Activated CD8-positive, alpha-beta T cell treated with anti-CD3 and anti-CD28 coated beads for 36 hours (primary cell): ENCODE data around the gene PPP3CA. TPM values are rescaled to one million over a fixed set of nuclear protein-coding genes. Genes with fewer than 3 reads are reported as not detected.
"Not testable (repeated sequence)": the region's sequence is repeated elsewhere in the genome, so short reads cannot be mapped to it uniquely, and the experiment has no call there.

Experiments used
- ATAC-seq: fragments of 200-7000 bp; cut with Tn5 transposase; one replicate; pipeline ENCODE4 v1.10.0; 2021; ENCODE audit warnings: mild to moderate bottlenecking, moderate library complexity
- CTCF ChIA-PET: fragments of 350-600 bp; sonication (Branson Sonifier 250); formaldehyde crosslinking; loops from one replicate; lab custom pipeline; 2021; ENCODE audit warnings: antibody characterized with exemption; lab: Charles Lee
- POLR2A ChIA-PET: fragments of 350-600 bp; sonication (Branson Sonifier 250); formaldehyde crosslinking; loops from one replicate; lab custom pipeline; 2021; ENCODE audit warnings: antibody characterized with exemption; lab: Charles Lee
- DNase-seq: peaks from one replicate; pipeline ENCODE4 v3.0.0-alpha.2; 2020
- H3K27ac Mint-ChIP-seq: one replicate; pipeline ENCODE4 v1.8.0; 2021; ENCODE audit warnings: mild to moderate bottlenecking, mixed read lengths
- H3K27me3 Mint-ChIP-seq: one replicate; pipeline ENCODE4 v1.8.0; 2021; ENCODE audit warnings: mixed read lengths
- H3K36me3 Mint-ChIP-seq: one replicate; pipeline ENCODE4 v1.8.0; 2021; ENCODE audit warnings: low read depth, mixed read lengths
- H3K4me1 Mint-ChIP-seq: one replicate; pipeline ENCODE4 v1.8.0; 2021; ENCODE audit warnings: low read depth, mixed read lengths
- H3K4me3 Mint-ChIP-seq: one replicate; pipeline ENCODE4 v1.8.0; 2021; ENCODE audit warnings: mild to moderate bottlenecking, moderate library complexity, mixed read lengths
- H3K9me3 Mint-ChIP-seq: one replicate; pipeline ENCODE4 v1.8.0; 2021; ENCODE audit warnings: mixed read lengths
- CTCF ChIP-seq: fragments of 200-600 bp; IDR thresholded peaks from one replicate; pipeline ENCODE4 v1.8.0; 2022; ENCODE audit warnings: antibody characterized with exemption, mild to moderate bottlenecking
- intact Hi-C: fragments of 100-400 bp; cut with micrococcal nuclease; formaldehyde crosslinking; loops from one replicate; pipeline ENCODE4 v1.10.0; 2022
- total RNA-seq, 2 experiments: library from RNA; stranded (reverse); gene quantifications; one replicate each; pipeline ENCODE4 v1.2.3, GENCODE V29; 2021

Gene PPP3CA
- total RNA-seq, 2 experiments from 2014 or later, result 11.8 to 12.7 TPM

- intact Hi-C loops, result no loop called here
- TF ChIP-seq CTCF, result no peak
- no peak for DNase-seq
- Mint-ChIP-seq H3K36me3 (peaks cover 13% of the 10 kb centered on the region), H3K4me3 (no peak overlapping the region), H3K27me3 (no peaks in the 10 kb centered on the region), H3K27ac (no peak overlapping the region), H3K4me1 (peaks cover 12% of the 10 kb centered on the region), H3K9me3 (no peaks in the 10 kb centered on the region)
- ChIA-PET POLR2A (interaction anchor here (0.7 kb wide), 1 partner anchor 153 kb away, joined by 3 read pairs; no protein-coding TSS in a partner anchor), CTCF (interaction anchor here (0.9 to 2.3 kb wide), 4 partner anchors 11 to 164 kb away, joined by 3 to 11 read pairs (median 4); no protein-coding TSS in a partner anchor)
- no peak for ATAC-seq
These were observed 162.7 kb downstream of the PPP3CA start for GRCh38 chr4:101184668-101185067.

GRCh38 chr4:101183666-101184373 is 163.5 kb downstream of the PPP3CA start:
- CTCF ChIA-PET, result interaction anchor here (0.9 to 2.3 kb wide), 4 partner anchors 10 to 145 kb away, joined by 3 to 11 read pairs (median 4); no protein-coding TSS in a partner anchor
- peaks cover 8% of the 10 kb centered on the region for H3K4me1 Mint-ChIP-seq
- intact Hi-C loops, result no loop called here

GRCh38 chr4:101183221-101183620 is 164.1 kb downstream of the PPP3CA start:
- TF ChIP-seq CTCF, result no peak
- intact Hi-C loops, result no loop called here
- POLR2A ChIA-PET, result interaction anchor here (1.0 kb wide), 1 partner anchor 220 kb away, joined by 3 read pairs; no protein-coding TSS in a partner anchor
- no peak overlapping the region for H3K4me3 Mint-ChIP-seq
- peaks cover 13% of the 10 kb centered on the region for H3K36me3 Mint-ChIP-seq
- DNase-seq (no peak), ATAC-seq (no peak)
- H3K4me1 Mint-ChIP-seq, result peaks cover 7% of the 10 kb centered on the region
- no peaks in the 10 kb centered on the region for H3K9me3 Mint-ChIP-seq
- H3K27ac Mint-ChIP-seq, result no peak overlapping the region
- no peaks in the 10 kb centered on the region for H3K27me3 Mint-ChIP-seq
- CTCF ChIA-PET, result interaction anchor here (1.3 to 2.3 kb wide), 2 partner anchors 14 to 145 kb away, joined by 3 to 11 read pairs; no protein-coding TSS in a partner anchor

More at GRCh38 chr4:101183666-101184373, 163.5 kb downstream of the PPP3CA start:
- Mint-ChIP-seq H3K27me3 (no peaks in the 10 kb centered on the region), H3K27ac (no peak overlapping the region), H3K36me3 (peaks cover 13% of the 10 kb centered on the region), H3K4me3 (no peak overlapping the region), H3K9me3 (no peaks in the 10 kb centered on the region)
- no peak for ATAC-seq
- TF ChIP-seq CTCF, result no peak
- POLR2A ChIA-PET, result no interaction called here
- no peak for DNase-seq

- H3K4me1 Mint-ChIP-seq, H3K27ac Mint-ChIP-seq, H3K9me3 Mint-ChIP-seq, ATAC-seq, H3K4me3 Mint-ChIP-seq, DNase-seq, H3K27me3 Mint-ChIP-seq, intact Hi-C loops: not testable (repeated sequence)
- H3K36me3 Mint-ChIP-seq, result peaks cover 13% of the 10 kb centered on the region
- ChIA-PET POLR2A (interaction anchor here (1.0 kb wide), 1 partner anchor 220 kb away, joined by 3 read pairs; no protein-coding TSS in a partner anchor), CTCF (interaction anchor here (1.3 to 2.3 kb wide), 2 partner anchors 13 to 146 kb away, joined by 3 to 11 read pairs; no protein-coding TSS in a partner anchor)
These were observed 164.6 kb downstream of the PPP3CA start for GRCh38 chr4:101182688-101183087.

GRCh38 chr4:101178731-101179130 is 168.6 kb downstream of the PPP3CA start:
- ChIA-PET POLR2A (no interaction called here), CTCF (no interaction called here)
- H3K4me1 Mint-ChIP-seq, result peaks cover 22% of the 10 kb centered on the region
- H3K36me3 Mint-ChIP-seq, result peaks cover 12% of the 10 kb centered on the region
- H3K4me3 Mint-ChIP-seq, result no peak overlapping the region
- no peak overlapping the region for H3K27ac Mint-ChIP-seq
- no peak for TF ChIP-seq CTCF
- no peak for DNase-seq
- intact Hi-C loops, result no loop called here
- no peak for ATAC-seq
- H3K9me3 Mint-ChIP-seq, result no peaks in the 10 kb centered on the region
- H3K27me3 Mint-ChIP-seq, result no peaks in the 10 kb centered on the region
